Activated CD4-positive, alpha-beta memory T cell treated with anti-CD3 and anti-CD28 coated beads for 36 hours (primary cell): ENCODE data around the gene CTIF. TPM values are rescaled to one million over a fixed set of nuclear protein-coding genes. Genes with fewer than 3 reads are reported as not detected.

Source experiments
- CTCF ChIA-PET: fragments of 350-600 bp; sonication (Branson Sonifier 250); formaldehyde crosslinking; loops from one replicate; lab custom pipeline; 2021; ENCODE audit warnings: antibody characterized with exemption, inconsistent platforms; lab: Charles Lee
- POLR2A ChIA-PET: fragments of 350-600 bp; sonication (Branson Sonifier 250); formaldehyde crosslinking; loops from one replicate; lab custom pipeline; 2021; ENCODE audit warnings: antibody characterized with exemption; lab: Charles Lee
- DNase-seq: peaks from one replicate; pipeline ENCODE4 v3.0.0-alpha.2; 2020
- H3K27ac Mint-ChIP-seq: one replicate; pipeline ENCODE4 v1.8.0; 2021; ENCODE audit warnings: mixed read lengths
- H3K27me3 Mint-ChIP-seq: one replicate; pipeline ENCODE4 v1.8.0; 2021; ENCODE audit warnings: mixed read lengths
- H3K36me3 Mint-ChIP-seq: one replicate; pipeline ENCODE4 v1.8.0; 2021; ENCODE audit warnings: mixed read lengths
- H3K4me1 Mint-ChIP-seq: one replicate; pipeline ENCODE4 v1.8.0; 2021; ENCODE audit warnings: low read depth, mixed read lengths
- H3K4me3 Mint-ChIP-seq: one replicate; pipeline ENCODE4 v1.8.0; 2021; ENCODE audit warnings: mild to moderate bottlenecking, mixed read lengths
- H3K9me3 Mint-ChIP-seq: one replicate; pipeline ENCODE4 v1.8.0; 2021; ENCODE audit warnings: mixed read lengths
- intact Hi-C: fragments of 100-400 bp; cut with micrococcal nuclease; formaldehyde crosslinking; loops from one replicate; pipeline ENCODE4 v1.15.1; 2023
- total RNA-seq, 2 experiments: library from RNA; stranded (reverse); gene quantifications; one replicate each; pipeline ENCODE4 v1.2.3, GENCODE V29; 2021

Gene CTIF
- total RNA-seq, 2 experiments from 2014 or later, result 4.6 to 5.8 TPM

GRCh38 chr18:48574667-48575300 lies 36.0 kb downstream of the CTIF start:
- no peaks in the 10 kb centered on the region for H3K27me3 Mint-ChIP-seq
- no peaks in the 10 kb centered on the region for H3K36me3 Mint-ChIP-seq
- no peak overlapping the region for H3K4me3 Mint-ChIP-seq
- H3K9me3 Mint-ChIP-seq, result peaks cover 15% of the 10 kb centered on the region
- POLR2A ChIA-PET, result no interaction called here
- no peak for DNase-seq
- H3K4me1 Mint-ChIP-seq, result peaks cover 1% of the 10 kb centered on the region
- CTCF ChIA-PET, result no interaction called here
- H3K27ac Mint-ChIP-seq, result no peak overlapping the region
- intact Hi-C loops, result no loop called here

DNA sequence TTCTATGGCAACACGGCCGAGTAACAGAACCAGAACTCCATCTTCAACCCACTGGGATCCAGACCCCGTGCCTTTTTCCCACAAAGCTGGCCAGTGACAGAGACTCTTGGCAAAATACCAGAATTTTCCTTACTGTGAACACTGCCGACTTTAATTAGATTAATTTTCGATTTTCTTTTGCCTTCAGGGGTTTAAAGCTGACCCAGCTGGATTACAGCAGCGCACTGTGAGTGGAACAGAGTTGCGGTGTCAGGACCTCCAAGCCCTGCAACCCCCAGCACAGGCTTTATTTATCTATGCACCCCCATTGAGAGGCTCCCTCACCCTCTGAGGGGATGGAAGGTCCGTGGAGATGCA lies 36.4 kb downstream of the CTIF start:
- peaks cover 15% of the 10 kb centered on the region for H3K9me3 Mint-ChIP-seq
- H3K27me3 Mint-ChIP-seq, result no peaks in the 10 kb centered on the region
- H3K36me3 Mint-ChIP-seq, result no peaks in the 10 kb centered on the region
- no peak overlapping the region for H3K27ac Mint-ChIP-seq
- ChIA-PET POLR2A (no interaction called here), CTCF (no interaction called here)
- peaks cover 1% of the 10 kb centered on the region for H3K4me1 Mint-ChIP-seq
- DNase-seq, result no peak
- H3K4me3 Mint-ChIP-seq, result no peak overlapping the region
- intact Hi-C loops, result no loop called here

- H3K27ac Mint-ChIP-seq, result no peak overlapping the region
- H3K9me3 Mint-ChIP-seq, result peaks cover 15% of the 10 kb centered on the region
- intact Hi-C loops, result no loop called here
- CTCF ChIA-PET, result no interaction called here
- no peaks in the 10 kb centered on the region for H3K27me3 Mint-ChIP-seq
- H3K4me1 Mint-ChIP-seq, result peaks cover 1% of the 10 kb centered on the region
- no peaks in the 10 kb centered on the region for H3K36me3 Mint-ChIP-seq
- DNase-seq, result no peak
- POLR2A ChIA-PET, result no interaction called here
- H3K4me3 Mint-ChIP-seq, result no peak overlapping the region
Measured at GRCh38 chr18:48575658-48576456, 37.0 kb downstream of the CTIF start.

DNA sequence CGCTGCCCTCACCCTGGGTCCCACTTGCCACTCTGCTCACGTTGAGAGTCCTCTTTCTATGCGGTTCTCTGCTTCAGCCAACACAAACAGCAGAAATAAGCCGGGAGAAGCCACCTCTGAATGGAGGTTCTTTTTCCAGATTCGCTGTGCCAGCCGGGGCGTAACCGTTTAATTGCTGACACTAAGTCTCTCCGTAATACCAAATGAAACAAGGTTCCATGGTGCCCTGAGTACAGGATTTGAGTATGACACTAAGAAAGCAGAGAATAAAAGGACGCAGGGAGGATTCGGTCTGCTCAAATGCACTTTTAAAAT lies 37.6 kb downstream of the CTIF start:
- Mint-ChIP-seq H3K27me3 (no peaks in the 10 kb centered on the region), H3K4me1 (peaks cover 1% of the 10 kb centered on the region), H3K27ac (no peak overlapping the region), H3K36me3 (no peaks in the 10 kb centered on the region), H3K9me3 (peaks cover 15% of the 10 kb centered on the region), H3K4me3 (no peak overlapping the region)
- no peak for DNase-seq
- intact Hi-C loops, result no loop called here
- ChIA-PET POLR2A (no interaction called here), CTCF (no interaction called here)

- POLR2A ChIA-PET, result no interaction called here
- intact Hi-C loops, result no loop called here
Measured at GRCh38 chr18:48577478-48578190, 38.8 kb downstream of the CTIF start.

GRCh38 chr18:48578289-48578688 lies 39.5 kb downstream of the CTIF start:
- peaks cover 15% of the 10 kb centered on the region for H3K9me3 Mint-ChIP-seq
- CTCF ChIA-PET, result no interaction called here
- H3K36me3 Mint-ChIP-seq, result no peaks in the 10 kb centered on the region
- DNase-seq, result no peak
- intact Hi-C loops, result no loop called here
- no peak overlapping the region for H3K27ac Mint-ChIP-seq
- peaks cover 1% of the 10 kb centered on the region for H3K4me1 Mint-ChIP-seq
- POLR2A ChIA-PET, result no interaction called here
- H3K27me3 Mint-ChIP-seq, result no peaks in the 10 kb centered on the region
- no peak overlapping the region for H3K4me3 Mint-ChIP-seq

More at GRCh38 chr18:48577478-48578190, 38.8 kb downstream of the CTIF start:
- Mint-ChIP-seq H3K4me1 (peaks cover 1% of the 10 kb centered on the region), H3K27me3 (no peaks in the 10 kb centered on the region), H3K27ac (no peak overlapping the region), H3K4me3 (no peak overlapping the region), H3K9me3 (peaks cover 15% of the 10 kb centered on the region), H3K36me3 (no peaks in the 10 kb centered on the region)
- no peak for DNase-seq
- CTCF ChIA-PET, result no interaction called here

GRCh38 chr18:48580066-48580465 lies 41.2 kb downstream of the CTIF start:
- CTCF ChIA-PET, result no interaction called here
- H3K27ac Mint-ChIP-seq, result no peak overlapping the region
- peaks cover 1% of the 10 kb centered on the region for H3K4me1 Mint-ChIP-seq
- H3K36me3 Mint-ChIP-seq, result no peaks in the 10 kb centered on the region
- POLR2A ChIA-PET, result no interaction called here
- H3K27me3 Mint-ChIP-seq, result no peaks in the 10 kb centered on the region
- intact Hi-C loops, result no loop called here
- no peak for DNase-seq
- H3K4me3 Mint-ChIP-seq, result no peak overlapping the region
- H3K9me3 Mint-ChIP-seq, result peaks cover 15% of the 10 kb centered on the region

GRCh38 chr18:48580782-48581181 lies 42.0 kb downstream of the CTIF start:
- no peaks in the 10 kb centered on the region for H3K36me3 Mint-ChIP-seq
- POLR2A ChIA-PET, result no interaction called here

DNA sequence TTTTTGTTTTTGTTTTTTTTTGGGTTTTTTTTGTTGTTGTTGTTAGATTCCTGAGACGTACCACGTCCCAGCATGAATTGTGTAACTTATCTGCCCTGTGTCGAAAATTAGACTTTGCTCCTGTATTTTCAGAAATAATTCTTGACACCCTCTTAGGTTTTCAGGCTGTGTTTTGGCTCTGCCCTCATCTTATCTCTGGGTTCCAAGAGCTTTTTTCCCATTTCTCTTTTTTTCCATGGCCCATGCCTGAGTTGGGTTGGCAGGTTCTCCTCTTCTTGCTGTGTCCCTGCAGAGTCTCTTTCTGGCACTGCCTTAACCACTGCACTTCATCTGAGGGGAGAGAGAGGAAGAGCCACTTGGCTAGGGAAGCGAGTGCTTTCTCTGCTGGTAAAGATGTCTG lies 42.4 kb downstream of the CTIF start:
- CTCF ChIA-PET, result interaction anchor here (0.5 to 0.6 kb wide), 2 partner anchors 13 to 136 kb away, joined by 3 read pairs; no protein-coding TSS in a partner anchor
- peaks cover 1% of the 10 kb centered on the region for H3K4me1 Mint-ChIP-seq
- H3K27ac Mint-ChIP-seq, result no peak overlapping the region
- intact Hi-C loops, result no loop called here
- no peak overlapping the region for H3K4me3 Mint-ChIP-seq
- POLR2A ChIA-PET, result no interaction called here
- H3K9me3 Mint-ChIP-seq, result peaks cover 15% of the 10 kb centered on the region
- no peaks in the 10 kb centered on the region for H3K36me3 Mint-ChIP-seq
- no peak for DNase-seq
- H3K27me3 Mint-ChIP-seq, result no peaks in the 10 kb centered on the region

More at GRCh38 chr18:48580782-48581181, 42.0 kb downstream of the CTIF start:
- Mint-ChIP-seq H3K9me3 (peaks cover 15% of the 10 kb centered on the region), H3K4me3 (no peak overlapping the region), H3K27me3 (no peaks in the 10 kb centered on the region), H3K4me1 (peaks cover 1% of the 10 kb centered on the region), H3K27ac (no peak overlapping the region)
- DNase-seq, result no peak
- intact Hi-C loops, result no loop called here
- CTCF ChIA-PET, result interaction anchor here (0.6 kb wide), 1 partner anchor 136 kb away, joined by 3 read pairs; no protein-coding TSS in a partner anchor

GRCh38 chr18:48581941-48582340 lies 43.1 kb downstream of the CTIF start:
- Mint-ChIP-seq H3K4me3 (no peak overlapping the region), H3K27ac (no peak overlapping the region), H3K9me3 (peaks cover 15% of the 10 kb centered on the region), H3K4me1 (peaks cover 1% of the 10 kb centered on the region), H3K36me3 (no peaks in the 10 kb centered on the region), H3K27me3 (no peaks in the 10 kb centered on the region)
- intact Hi-C loops, result no loop called here
- POLR2A ChIA-PET, result no interaction called here
- CTCF ChIA-PET, result no interaction called here
- no peak for DNase-seq

DNA sequence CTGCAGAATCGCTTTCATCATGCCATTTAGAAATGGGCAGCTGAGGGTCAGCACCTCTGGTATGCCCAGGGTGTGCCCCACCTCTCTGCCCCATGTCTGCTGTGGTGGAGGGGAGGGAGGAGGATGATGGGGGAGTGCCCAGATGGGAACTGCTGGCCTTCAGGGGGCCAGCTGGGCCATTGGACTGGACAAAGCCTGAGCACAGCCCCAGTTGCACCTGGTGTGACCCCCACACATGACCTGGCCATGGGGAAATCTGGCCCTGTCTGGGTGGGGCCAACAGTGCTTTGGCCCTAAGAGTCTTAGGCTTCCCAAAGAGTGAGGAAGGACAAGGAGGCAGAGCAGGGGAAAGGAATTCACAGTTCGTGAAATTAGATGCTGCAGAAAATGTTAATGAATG lies 44.1 kb downstream of the CTIF start:
- ChIA-PET POLR2A (no interaction called here), CTCF (no interaction called here)
- DNase-seq, result no peak
- intact Hi-C loops, result no loop called here
- no peak overlapping the region for H3K27ac Mint-ChIP-seq
- H3K9me3 Mint-ChIP-seq, result peaks cover 9% of the 10 kb centered on the region
- H3K27me3 Mint-ChIP-seq, result no peaks in the 10 kb centered on the region
- no peak overlapping the region for H3K4me3 Mint-ChIP-seq
- no peaks in the 10 kb centered on the region for H3K36me3 Mint-ChIP-seq
- peaks cover 1% of the 10 kb centered on the region for H3K4me1 Mint-ChIP-seq

GRCh38 chr18:48583573-48583972 lies 44.7 kb downstream of the CTIF start:
- intact Hi-C loops, result no loop called here
- H3K27me3 Mint-ChIP-seq, result no peaks in the 10 kb centered on the region
- CTCF ChIA-PET, result no interaction called here
- H3K4me3 Mint-ChIP-seq, result no peak overlapping the region
- peaks cover 1% of the 10 kb centered on the region for H3K4me1 Mint-ChIP-seq
- no peak overlapping the region for H3K27ac Mint-ChIP-seq
- DNase-seq, result no peak
- no peaks in the 10 kb centered on the region for H3K36me3 Mint-ChIP-seq
- POLR2A ChIA-PET, result no interaction called here
- H3K9me3 Mint-ChIP-seq, result peaks cover 3% of the 10 kb centered on the region
